Spleen (tissue), 11 donors: ENCODE data around the gene MRPL54. TPM values are rescaled to one million over a fixed set of nuclear protein-coding genes. Genes with fewer than 3 reads are reported as not detected.
A peak's percentile ranks its signal among the peaks of the same experiment; 100 is the strongest.

Experiments
- DNase-seq: peaks from one replicate; pipeline ENCODE4 v3.0.0-alpha.2; 2020
- H3K27ac ChIP-seq, 8 donors: fragments of 200-600 bp; sonication (generic) in 7 of 8; 1 replicate in 4 of 8; 2 replicates in 4 of 8; pipeline versions ENCODE4 v1.5.0 to v1.8.0; 2016 to 2021; ENCODE audit warnings: inconsistent platforms in 4 of 8, mild to moderate bottlenecking in 4 of 8, moderate library complexity in 1 of 8
- H3K27me3 ChIP-seq, 7 donors: fragments of 200-600 bp; sonication (generic) in 6 of 7; replicated peaks in 1 of 7; 1 replicate in 4 of 7; 2 replicates in 3 of 7; pipeline versions ENCODE4 v1.5.0 to v1.8.0; 2016 to 2021; ENCODE audit warnings: inconsistent platforms in 3 of 7, mild to moderate bottlenecking in 1 of 7
- H3K36me3 ChIP-seq, 6 donors: fragments of 200-600 bp; sonication (generic) in 5 of 6; 1 replicate in 4 of 6; 2 replicates in 2 of 6; pipeline versions ENCODE4 v1.5.0 to v1.8.0; 2016 to 2021; ENCODE audit warnings: inconsistent platforms in 2 of 6
- H3K4me1 ChIP-seq, 6 donors: fragments of 200-600 bp; sonication (generic) in 5 of 6; 1 replicate in 3 of 6; 2 replicates in 3 of 6; pipeline versions ENCODE4 v1.5.0 to v1.8.0; 2016 to 2021; ENCODE audit warnings: inconsistent platforms in 3 of 6
- H3K4me3 ChIP-seq, 8 donors: fragments of 200-600 bp; sonication (generic) in 7 of 8; 1 replicate in 4 of 8; 2 replicates in 4 of 8; pipeline versions ENCODE4 v1.5.0 to v1.8.0; 2016 to 2021; ENCODE audit warnings: inconsistent platforms in 4 of 8, mild to moderate bottlenecking in 4 of 8, moderate library complexity in 2 of 8
- H3K9me3 ChIP-seq, 8 donors: fragments of 200-600 bp; sonication (generic) in 7 of 8; 1 replicate in 4 of 8; 2 replicates in 4 of 8; pipeline versions ENCODE4 v1.5.0 to v1.8.0; 2016 to 2021; ENCODE audit warnings: inconsistent platforms in 4 of 8
- POLR2A ChIP-seq, 3 donors: fragments of 450-650 bp; IDR thresholded peaks; one replicate each; pipeline ENCODE4 v1.5.1; 2017; ENCODE audit warnings: antibody characterized with exemption in 3 of 3, mild to moderate bottlenecking in 1 of 3
- POLR2AphosphoS5 ChIP-seq, 3 donors: sonication (generic); formaldehyde crosslinking; IDR thresholded peaks; one replicate each; pipeline ENCODE4 v1.5.1; 2017; ENCODE audit warnings: antibody characterized with exemption in 3 of 3
- WGBS, 5 donors: extraction: QIAGEN DNeasy Blood & Tissue Kit in 3 of 5; methylation state at CpG; one replicate each; pipeline versions ENCODE4 v1.1.5 to v1.1.7; 2013 to 2018; 5-methylcytosine and 5-hydroxymethylcytosine counted together
- intact Hi-C: fragments of 100-400 bp; cut with DNase I; formaldehyde crosslinking; loops from one replicate; pipeline ENCODE4 v1.15.0; 2023; ENCODE audit warnings: low total_unique reads
- polyA plus RNA-seq, 3 donors: library from polyadenylated mRNA; stranded (reverse); fragments of 200-250 nt; gene quantifications; one replicate each; pipeline ENCODE4 v1.2.1, GENCODE V29; 2013
- total RNA-seq, 7 donors: library from RNA; depleted of rRNA in 3 of 7; stranded (reverse); fragments of >200 nt in 3 of 7; fragmentation: NEBNext Ultra II Directional in 4 of 7; extraction: Animal tissue kit (Norgen Biotek cat#: 25700) in 4 of 7; gene quantifications; one replicate each; pipeline versions ENCODE4 v1.1.0 to v1.2.1, GENCODE V29; 2016 to 2021
- TF ChIP-seq, protein P1 (sequence below), 11 experiments: fragments of 200-600 bp in 7 of 11; fragments of 450-650 bp in 4 of 11; sonication (generic) in 4 of 11; IDR thresholded peaks in 8 of 11; conservative IDR thresholded peaks in 3 of 11; 1 replicate in 7 of 11; 2 replicates in 4 of 11; pipeline versions ENCODE4 v1.4.0 to v1.8.0; 2016 to 2021; ENCODE audit warnings: antibody characterized with exemption in 11 of 11, inconsistent platforms in 4 of 11, mild to moderate bottlenecking in 1 of 11
- donor health status: healthy with polysubstance abuse.
- donor health status: DM: no; HTN: no; CAD: no; lungs with moderate emphysema.
- donor health status: DM: no; HTN: no; CAD: no.
- donor health status: Bipolar disorder and iron deficiency.
- donor health status: healthy.
- donor health status: DM: no; HTN: no; CAD: no.
- donor health status: DM: yes; HTN: yes; CAD: no.

MRPL54 gene
- total and polyA plus RNA-seq, 10 donors = 38.7 to 157 (median 52.6) TPM

GRCh38 chr19:3722443-3723109 lies 39.9 kb upstream of the MRPL54 start:
- peak overlapping the region in 2 of 8 donors; percentile 35 to 72 for H3K4me3 ChIP-seq
- H3K27ac ChIP-seq = no peak overlapping the region
- TF ChIP-seq POLR2AphosphoS5 (IDR thresholded peaks at IDR 0.05) = no peak
- no peak for TF ChIP-seq POLR2A (IDR thresholded peaks at IDR 0.05)
- TF ChIP-seq, protein P1, sequence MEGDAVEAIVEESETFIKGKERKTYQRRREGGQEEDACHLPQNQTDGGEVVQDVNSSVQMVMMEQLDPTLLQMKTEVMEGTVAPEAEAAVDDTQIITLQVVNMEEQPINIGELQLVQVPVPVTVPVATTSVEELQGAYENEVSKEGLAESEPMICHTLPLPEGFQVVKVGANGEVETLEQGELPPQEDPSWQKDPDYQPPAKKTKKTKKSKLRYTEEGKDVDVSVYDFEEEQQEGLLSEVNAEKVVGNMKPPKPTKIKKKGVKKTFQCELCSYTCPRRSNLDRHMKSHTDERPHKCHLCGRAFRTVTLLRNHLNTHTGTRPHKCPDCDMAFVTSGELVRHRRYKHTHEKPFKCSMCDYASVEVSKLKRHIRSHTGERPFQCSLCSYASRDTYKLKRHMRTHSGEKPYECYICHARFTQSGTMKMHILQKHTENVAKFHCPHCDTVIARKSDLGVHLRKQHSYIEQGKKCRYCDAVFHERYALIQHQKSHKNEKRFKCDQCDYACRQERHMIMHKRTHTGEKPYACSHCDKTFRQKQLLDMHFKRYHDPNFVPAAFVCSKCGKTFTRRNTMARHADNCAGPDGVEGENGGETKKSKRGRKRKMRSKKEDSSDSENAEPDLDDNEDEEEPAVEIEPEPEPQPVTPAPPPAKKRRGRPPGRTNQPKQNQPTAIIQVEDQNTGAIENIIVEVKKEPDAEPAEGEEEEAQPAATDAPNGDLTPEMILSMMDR (IDR thresholded peaks at IDR 0.05 in 8 of 11, conservative IDR thresholded peaks at IDR 0.05 in 3 of 11) = no peak
- no peaks in the 10 kb centered on the region for H3K36me3 ChIP-seq
- 1 to 13% (median 9%) methylated on average over 7 to 30 of the region's 30 CpGs for WGBS, 5 donors
- DNase-seq = no peak
- H3K9me3 ChIP-seq = no peaks in the 10 kb centered on the region
- H3K4me1 ChIP-seq = peaks cover 4 to 33% (median 23%) of the 10 kb centered on the region in 6 donors
- intact Hi-C loops = no loop called here
- peaks cover 0 to 78% (median 45%) of the 10 kb centered on the region in 7 donors for H3K27me3 ChIP-seq

DNA sequence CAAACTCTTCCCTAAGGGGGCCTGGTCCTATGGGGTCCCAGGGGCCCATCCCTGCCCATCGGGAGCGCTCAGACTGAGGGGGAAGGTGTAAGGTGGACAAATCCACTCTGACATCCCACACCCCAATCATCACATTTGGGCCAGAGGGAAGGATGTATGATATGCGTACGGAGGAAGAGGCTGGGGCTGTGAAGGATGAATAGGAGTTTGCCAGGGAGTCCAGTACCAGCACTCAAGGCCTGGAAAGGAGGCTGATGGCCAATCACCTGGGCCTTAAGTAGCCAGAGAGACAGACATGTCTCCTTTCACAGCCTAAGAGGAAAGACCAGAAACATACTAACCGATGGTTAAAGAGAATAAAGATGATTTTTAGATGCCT lies 39.4 kb upstream of the MRPL54 start:
- DNase-seq = no peak
- H3K27me3 ChIP-seq = peaks cover 0 to 78% (median 45%) of the 10 kb centered on the region in 7 donors
- no peak for TF ChIP-seq POLR2A (IDR thresholded peaks at IDR 0.05)
- TF ChIP-seq, protein P1 (IDR thresholded peaks at IDR 0.05 in 8 of 11, conservative IDR thresholded peaks at IDR 0.05 in 3 of 11) = no peak
- no peak for TF ChIP-seq POLR2AphosphoS5 (IDR thresholded peaks at IDR 0.05)
- H3K27ac ChIP-seq = no peak overlapping the region
- H3K9me3 ChIP-seq = no peaks in the 10 kb centered on the region
- WGBS, 5 donors = 70 to 84% (median 77%) methylated on average over 5 of the region's 5 CpGs
- intact Hi-C loops = no loop called here
- no peak overlapping the region for H3K4me3 ChIP-seq
- peaks cover 4 to 33% (median 23%) of the 10 kb centered on the region in 6 donors for H3K4me1 ChIP-seq
- no peaks in the 10 kb centered on the region for H3K36me3 ChIP-seq

DNA sequence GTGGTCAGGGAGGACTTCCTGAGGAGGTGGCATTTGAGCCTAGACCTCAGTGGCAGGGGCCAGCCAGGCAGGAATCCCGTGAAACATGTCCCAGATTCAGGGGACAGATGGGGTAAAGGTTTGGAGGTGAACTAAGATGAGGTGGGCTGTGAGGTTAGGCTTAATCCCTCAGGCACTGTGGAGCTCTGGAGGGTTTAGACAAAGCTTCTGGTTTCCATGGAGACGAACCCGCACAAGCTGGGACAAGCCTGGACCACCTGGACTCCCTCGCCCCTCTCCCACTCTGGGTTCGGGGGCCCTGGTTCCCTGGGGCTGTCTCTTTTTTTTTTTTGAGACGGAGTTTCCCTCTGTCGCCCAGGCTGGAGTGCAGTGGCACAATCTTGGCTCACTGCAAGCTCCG lies 38.6 kb upstream of the MRPL54 start:
- H3K4me3 ChIP-seq = no peak overlapping the region
- H3K27me3 ChIP-seq = peaks cover 0 to 72% (median 39%) of the 10 kb centered on the region in 7 donors
- H3K9me3 ChIP-seq = no peaks in the 10 kb centered on the region
- H3K36me3 ChIP-seq = no peaks in the 10 kb centered on the region
- TF ChIP-seq POLR2A (IDR thresholded peaks at IDR 0.05) (no peak), POLR2AphosphoS5 (IDR thresholded peaks at IDR 0.05) (no peak)
- TF ChIP-seq, protein P1 (IDR thresholded peaks at IDR 0.05 in 8 of 11, conservative IDR thresholded peaks at IDR 0.05 in 3 of 11) = no peak
- 48 to 69% (median 52%) methylated on average over 8 of the region's 8 CpGs for WGBS, 5 donors
- intact Hi-C loops = no loop called here
- H3K27ac ChIP-seq = no peak overlapping the region
- DNase-seq = no peak
- peaks cover 4 to 31% (median 23%) of the 10 kb centered on the region in 6 donors for H3K4me1 ChIP-seq

DNA sequence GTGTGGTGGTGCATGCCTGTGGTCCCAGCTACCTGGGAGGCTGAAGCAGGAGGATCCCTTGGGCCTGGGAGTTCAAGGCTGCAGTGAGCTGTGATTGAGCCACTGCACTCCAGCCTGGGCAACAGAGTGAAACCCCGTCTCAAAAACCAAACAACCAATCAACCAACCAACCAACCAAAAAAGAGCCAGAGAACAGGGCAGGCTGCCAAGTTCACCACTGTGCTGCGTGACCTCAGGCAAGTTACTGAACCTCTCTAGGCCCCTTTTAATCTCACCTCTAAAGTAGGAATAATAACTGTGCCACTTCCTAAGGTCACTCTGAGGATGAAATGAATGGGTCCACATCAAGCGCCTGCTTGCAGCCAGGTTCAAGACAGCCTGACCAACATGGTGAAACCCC lies 37.4 kb upstream of the MRPL54 start:
- Histone ChIP-seq H3K9me3 (no peaks in the 10 kb centered on the region), H3K27ac (no peak overlapping the region), H3K4me1 (peaks cover 4 to 26% (median 23%) of the 10 kb centered on the region in 6 donors), H3K36me3 (no peaks in the 10 kb centered on the region), H3K27me3 (peaks cover 0 to 59% (median 32%) of the 10 kb centered on the region in 7 donors), H3K4me3 (no peak overlapping the region)
- TF ChIP-seq POLR2AphosphoS5 (IDR thresholded peaks at IDR 0.05) (no peak), POLR2A (IDR thresholded peaks at IDR 0.05) (no peak)
- TF ChIP-seq, protein P1 (IDR thresholded peaks at IDR 0.05 in 8 of 11, conservative IDR thresholded peaks at IDR 0.05 in 3 of 11) = no peak
- DNase-seq = no peak
- WGBS, 5 donors = 60 to 70% (median 63%) methylated on average over 3 of the region's 3 CpGs
- intact Hi-C loops = no loop called here
